HCEC 1CT (cell line): ENCODE measurements around the gene JAG1.
A peak's percentile ranks its signal among the peaks of the same experiment; 100 is the strongest.
"Not testable (repeated sequence)": the region's sequence is repeated elsewhere in the genome, so short reads cannot be mapped to it uniquely, and the experiment has no call there.

Source experiments
- DNase-seq: peaks from one replicate; pipeline ENCODE4 v3.0.0-alpha.2; 2017

Gene JAG1

GRCh38 chr20:10605547-10606195 is 68.1 kb downstream of the JAG1 start:
- no peak for DNase-seq

- DNase-seq: no peak
Measured at GRCh38 chr20:10604865-10605440, 68.8 kb downstream of the JAG1 start.

- peak; percentile 94 for DNase-seq
Measured at GRCh38 chr20:10603971-10604864, 69.6 kb downstream of the JAG1 start.

GRCh38 chr20:10603378-10603777 is 70.4 kb downstream of the JAG1 start:
- no peak for DNase-seq

- no peak for DNase-seq
Measured at GRCh38 chr20:10602221-10602871, 71.5 kb downstream of the JAG1 start.

GRCh38 chr20:10597637-10598036 is 76.2 kb downstream of the JAG1 start:
- DNase-seq: no peak

- DNase-seq: peak; percentile 82
Measured at GRCh38 chr20:10596710-10597121, 77.1 kb downstream of the JAG1 start.

GRCh38 chr20:10595985-10596384 is 77.8 kb downstream of the JAG1 start:
- DNase-seq: no peak

GRCh38 chr20:10595266-10595665 is 78.5 kb downstream of the JAG1 start:
- DNase-seq: no peak

GRCh38 chr20:10594296-10594868 is 79.4 kb downstream of the JAG1 start:
- DNase-seq: no peak

GRCh38 chr20:10591946-10592521 is 81.8 kb downstream of the JAG1 start:
- peak; percentile 73 for DNase-seq

GRCh38 chr20:10590950-10591671 is 82.7 kb downstream of the JAG1 start:
- DNase-seq: no peak

GRCh38 chr20:10590446-10590845 is 83.4 kb downstream of the JAG1 start:
- not testable (repeated sequence) for DNase-seq
